ENCODE measurements around the gene D2HGDH. TPM values are rescaled to one million over a fixed set of nuclear protein-coding genes. Genes with fewer than 3 reads are reported as not detected.
A peak's percentile ranks its signal among the peaks of the same experiment; 100 is the strongest.

The D2HGDH gene
- total RNA-seq, 4 donors from 2014 or later: 5.3 to 54.4 (median 13.7) TPM

DNA sequence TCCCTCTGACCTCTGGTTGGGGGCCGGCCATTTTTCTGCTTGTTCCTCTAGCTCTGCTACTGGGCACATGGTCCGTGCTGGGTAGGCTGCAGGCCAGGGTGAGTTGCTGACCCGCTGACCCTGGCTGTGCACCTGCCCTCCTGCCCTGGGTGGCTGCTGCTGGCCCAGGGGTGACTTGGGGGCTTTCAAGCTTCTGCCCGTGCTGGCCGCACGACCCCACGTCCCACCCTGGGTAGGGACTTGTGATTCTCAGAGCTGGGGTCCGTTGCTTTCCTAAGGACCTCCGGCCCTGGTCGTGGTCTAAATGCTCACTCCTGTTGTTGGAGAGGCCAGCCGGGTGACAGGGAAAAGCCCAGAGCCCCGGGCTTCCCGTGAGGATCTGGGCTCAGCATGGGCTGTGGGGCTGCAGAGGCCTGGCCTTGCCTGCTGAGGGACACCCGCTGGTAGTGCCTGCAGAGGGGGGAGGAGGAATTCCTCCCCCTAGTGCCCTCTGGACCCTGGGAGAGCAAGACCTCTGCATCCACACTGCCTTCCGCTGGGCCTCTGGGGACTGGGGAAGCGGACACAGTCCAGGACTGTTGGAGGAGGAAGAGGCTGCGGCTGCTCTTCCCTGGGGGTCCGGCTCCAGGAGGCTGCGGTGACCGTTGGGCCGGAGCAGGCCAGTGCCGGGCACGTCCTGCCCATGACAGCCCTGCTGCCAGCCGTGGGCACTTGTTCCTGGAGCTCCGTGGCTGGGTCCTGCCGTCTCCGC lies 35.9 kb downstream of the D2HGDH start:
- intact Hi-C loops (cut with DNase I; ENCODE audit: low total_unique reads): no loop called here
- TF ChIP-seq, protein P1, sequence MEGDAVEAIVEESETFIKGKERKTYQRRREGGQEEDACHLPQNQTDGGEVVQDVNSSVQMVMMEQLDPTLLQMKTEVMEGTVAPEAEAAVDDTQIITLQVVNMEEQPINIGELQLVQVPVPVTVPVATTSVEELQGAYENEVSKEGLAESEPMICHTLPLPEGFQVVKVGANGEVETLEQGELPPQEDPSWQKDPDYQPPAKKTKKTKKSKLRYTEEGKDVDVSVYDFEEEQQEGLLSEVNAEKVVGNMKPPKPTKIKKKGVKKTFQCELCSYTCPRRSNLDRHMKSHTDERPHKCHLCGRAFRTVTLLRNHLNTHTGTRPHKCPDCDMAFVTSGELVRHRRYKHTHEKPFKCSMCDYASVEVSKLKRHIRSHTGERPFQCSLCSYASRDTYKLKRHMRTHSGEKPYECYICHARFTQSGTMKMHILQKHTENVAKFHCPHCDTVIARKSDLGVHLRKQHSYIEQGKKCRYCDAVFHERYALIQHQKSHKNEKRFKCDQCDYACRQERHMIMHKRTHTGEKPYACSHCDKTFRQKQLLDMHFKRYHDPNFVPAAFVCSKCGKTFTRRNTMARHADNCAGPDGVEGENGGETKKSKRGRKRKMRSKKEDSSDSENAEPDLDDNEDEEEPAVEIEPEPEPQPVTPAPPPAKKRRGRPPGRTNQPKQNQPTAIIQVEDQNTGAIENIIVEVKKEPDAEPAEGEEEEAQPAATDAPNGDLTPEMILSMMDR (IDR thresholded peaks at IDR 0.05): no peak
- no peak for TF ChIP-seq POLR2A (IDR thresholded peaks at IDR 0.05)
- DNase-seq: no peak

DNA sequence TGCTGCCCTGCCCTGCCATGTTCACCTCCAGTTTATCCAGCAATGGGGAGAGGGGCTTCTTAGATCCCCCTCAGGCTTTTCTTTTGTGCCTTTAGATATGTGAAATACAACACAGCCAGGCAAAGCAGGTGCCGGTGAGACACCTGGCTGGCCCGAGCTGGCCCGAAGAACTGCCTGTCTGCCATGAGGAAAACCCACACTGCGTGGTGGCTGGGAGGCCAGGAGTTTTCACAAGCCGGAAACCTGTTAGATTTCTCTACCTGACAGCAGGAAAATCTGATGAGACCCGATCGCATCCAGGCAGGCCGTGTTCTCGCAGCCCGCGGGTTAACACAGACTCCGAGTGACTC lies 36.5 kb downstream of the D2HGDH start:
- no peak for DNase-seq
- Histone ChIP-seq H3K4me1 (no peaks in the 10 kb centered on the region), H3K9me3 (no peaks in the 10 kb centered on the region), H3K27ac (no peak overlapping the region), H3K4me3 (no peak overlapping the region), H3K36me3 (no peaks in the 10 kb centered on the region), H3K27me3 (peaks cover 0 to 4% of the 10 kb centered on the region in 2 donors)
- intact Hi-C loops (cut with DNase I; ENCODE audit: low total_unique reads): no loop called here
- TF ChIP-seq, protein P1 (IDR thresholded peaks at IDR 0.05): no peak
- TF ChIP-seq POLR2A (IDR thresholded peaks at IDR 0.05): no peak

More for the DNA sequence above, 35.9 kb downstream of the D2HGDH start:
- Histone ChIP-seq H3K27me3 (peaks cover 0 to 4% of the 10 kb centered on the region in 2 donors), H3K4me3 (no peak overlapping the region), H3K4me1 (no peaks in the 10 kb centered on the region), H3K36me3 (no peaks in the 10 kb centered on the region), H3K27ac (no peak overlapping the region), H3K9me3 (no peaks in the 10 kb centered on the region)

- peaks cover 0 to 4% of the 10 kb centered on the region in 2 donors for H3K27me3 ChIP-seq
- peak overlapping the region in 1 of 2 donors; percentile 8 for H3K27ac ChIP-seq
- intact Hi-C loops (cut with DNase I; ENCODE audit: low total_unique reads): no loop called here
Measured at GRCh38 chr2:241771286-241772062, 37.0 kb downstream of the D2HGDH start.

GRCh38 chr2:241772063-241772499 lies 37.7 kb downstream of the D2HGDH start:
- Histone ChIP-seq H3K36me3 (no peaks in the 10 kb centered on the region), H3K4me1 (no peaks in the 10 kb centered on the region), H3K9me3 (no peaks in the 10 kb centered on the region), H3K4me3 (no peak overlapping the region), H3K27ac (peak overlapping the region in 1 of 2 donors; percentile 8), H3K27me3 (peaks cover 0 to 4% of the 10 kb centered on the region in 2 donors)
- TF ChIP-seq, protein P1 (IDR thresholded peaks at IDR 0.05): no peak
- TF ChIP-seq POLR2A (IDR thresholded peaks at IDR 0.05): no peak
- DNase-seq: no peak
- intact Hi-C loops (cut with DNase I; ENCODE audit: low total_unique reads): no loop called here

More at GRCh38 chr2:241771286-241772062, 37.0 kb downstream of the D2HGDH start:
- no peaks in the 10 kb centered on the region for H3K4me1 ChIP-seq
- DNase-seq: peak; percentile 63 to 81
- no peak overlapping the region for H3K4me3 ChIP-seq
- H3K36me3 ChIP-seq: no peaks in the 10 kb centered on the region
- no peaks in the 10 kb centered on the region for H3K9me3 ChIP-seq
- TF ChIP-seq, protein P1 (IDR thresholded peaks at IDR 0.05): no peak
- no peak for TF ChIP-seq POLR2A (IDR thresholded peaks at IDR 0.05)

Measured in uterus (tissue), 4 donors.